ENCODE results near the gene GOLGA6L1.

Gene GOLGA6L1

GRCh38 chr15:23081271-23081670 is 55.4 kb downstream of the GOLGA6L1 start:
- H3K4me3 ChIP-seq (ENCODE audit: low read depth, low read length): no peak overlapping the region
- no peak for TF ChIP-seq CTCF (IDR thresholded peaks at IDR 0.05; ENCODE audit: borderline replicate concordance, insufficient read depth, low read depth, low read length)

GRCh38 chr15:23079766-23080165 is 56.9 kb downstream of the GOLGA6L1 start:
- TF ChIP-seq CTCF (IDR thresholded peaks at IDR 0.05; ENCODE audit: borderline replicate concordance, insufficient read depth, low read depth, low read length): no peak
- no peak overlapping the region for H3K4me3 ChIP-seq (ENCODE audit: low read depth, low read length)
